GM12864 (cell line): ENCODE data around the gene CLIC5.

ENCODE experiments used
- DNase-seq: peaks from one replicate; pipeline ENCODE4 v3.0.0-alpha.2; 2011; ENCODE audit warnings: low read depth
- H3K4me3 ChIP-seq: 2 replicates; pipeline ENCODE4 v1.5.1; 2011; ENCODE audit warnings: mild to moderate bottlenecking, low read depth, low read length, control low read depth
- CTCF ChIP-seq: IDR thresholded peaks from 2 replicates; pipeline ENCODE4 v1.5.1; 2011; ENCODE audit warnings: low read depth, mild to moderate bottlenecking, moderate library complexity, low read length, control low read depth, inconsistent platforms; ENCODE audit errors: missing control alignments

Gene CLIC5

DNA sequence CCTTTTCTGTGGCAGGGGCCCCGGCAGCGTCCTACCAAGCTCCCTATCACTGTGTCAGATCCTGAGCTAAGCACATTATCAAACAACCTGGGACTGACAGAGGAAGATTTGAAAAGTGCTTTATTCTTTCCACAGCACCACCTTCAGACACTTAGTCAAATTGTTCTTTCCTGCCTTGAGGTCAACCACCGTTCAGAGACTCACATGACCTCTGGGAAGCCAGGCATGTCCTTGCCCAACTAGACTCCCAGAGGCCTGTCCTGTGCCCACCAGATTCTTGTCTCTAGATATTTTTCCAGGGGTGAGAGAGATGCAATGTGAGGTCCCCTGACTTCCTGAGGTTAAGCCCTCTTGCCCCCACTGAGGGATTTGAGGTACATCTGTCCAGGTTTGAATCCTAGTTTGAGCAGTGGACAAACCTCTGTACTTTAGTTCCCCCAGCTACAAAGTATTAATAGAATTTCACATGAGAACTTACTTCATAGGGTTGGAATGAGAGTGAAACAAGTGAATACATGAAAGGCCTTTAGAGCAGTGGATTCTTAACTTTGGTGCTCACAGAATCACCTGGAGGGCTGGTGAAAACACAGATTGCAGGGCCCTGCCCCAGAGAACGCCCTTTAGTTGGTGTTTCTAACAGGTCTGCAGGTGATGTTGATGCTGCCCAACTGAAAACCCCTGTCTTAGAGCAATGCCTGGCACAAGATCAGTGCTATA lies 179.8 kb downstream of the CLIC5 start:
- DNase-seq = no peak
- TF ChIP-seq CTCF = no peak
- no peak overlapping the region for H3K4me3 ChIP-seq

DNA sequence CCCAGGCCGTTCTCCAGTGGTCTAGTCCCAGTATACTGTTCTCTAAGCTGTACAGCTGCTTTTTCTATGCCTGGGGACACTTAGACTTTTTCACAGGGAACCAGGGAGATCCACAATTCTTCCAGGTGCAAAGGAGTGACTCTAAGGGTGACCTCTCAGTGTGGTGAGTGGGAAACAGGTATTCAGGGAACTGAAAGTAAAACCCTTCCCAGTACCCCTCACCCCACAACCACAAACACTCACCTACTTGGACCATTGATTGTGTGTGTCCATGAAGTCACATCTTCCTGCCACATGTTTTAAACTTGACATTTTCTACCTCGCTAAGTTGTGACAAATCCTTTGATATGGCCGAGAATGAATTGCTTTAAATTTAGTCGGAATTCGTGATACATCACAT lies 183.6 kb downstream of the CLIC5 start:
- no peak overlapping the region for H3K4me3 ChIP-seq
- no peak for TF ChIP-seq CTCF
- DNase-seq = no peak
